ENCODE results near the gene DNAJB13.

The DNAJB13 gene

GRCh38 chr11:73988227-73988626 lies 37.4 kb downstream of the DNAJB13 start:
- no peak for DNase-seq (ENCODE audit: low spot score)
- H3K27ac ChIP-seq = no peak overlapping the region
- ChIA-PET POLR2A (ENCODE audit: low non-redundant PET) (no interaction called here), CTCF (no interaction called here)
- no peak for TF ChIP-seq CTCF (conservative IDR thresholded peaks at IDR 0.05; ENCODE audit: low read depth)

GRCh38 chr11:73989156-73989555 lies 38.3 kb downstream of the DNAJB13 start:
- ChIA-PET POLR2A (ENCODE audit: low non-redundant PET) (no interaction called here), CTCF (no interaction called here)
- no peak overlapping the region for H3K27ac ChIP-seq
- no peak for DNase-seq (ENCODE audit: low spot score)
- TF ChIP-seq CTCF (conservative IDR thresholded peaks at IDR 0.05; ENCODE audit: low read depth) = no peak

- no peak overlapping the region for H3K27ac ChIP-seq
- DNase-seq (ENCODE audit: low spot score) = no peak
- ChIA-PET CTCF (interaction anchor here (1.0 kb wide), 1 partner anchor 9 kb away, joined by 3 read pairs; no protein-coding TSS in a partner anchor), POLR2A (ENCODE audit: low non-redundant PET) (no interaction called here)
- TF ChIP-seq CTCF (conservative IDR thresholded peaks at IDR 0.05; ENCODE audit: low read depth) = no peak
Observed at GRCh38 chr11:73990730-73991129, 39.9 kb downstream of the DNAJB13 start.

- POLR2A ChIA-PET (ENCODE audit: low non-redundant PET) = no interaction called here
- no peak overlapping the region for H3K27ac ChIP-seq
- CTCF ChIA-PET = no interaction called here
- DNase-seq (ENCODE audit: low spot score) = no peak
- TF ChIP-seq CTCF (conservative IDR thresholded peaks at IDR 0.05; ENCODE audit: low read depth) = no peak
Observed at GRCh38 chr11:73991471-73992006, 40.7 kb downstream of the DNAJB13 start.

- no peak for DNase-seq (ENCODE audit: low spot score)
- no peak for TF ChIP-seq CTCF (conservative IDR thresholded peaks at IDR 0.05; ENCODE audit: low read depth)
- ChIA-PET CTCF (interaction anchor here (0.6 to 1.2 kb wide), 2 partner anchors 14 to 31 kb away, joined by 3 to 5 read pairs; no protein-coding TSS in a partner anchor), POLR2A (ENCODE audit: low non-redundant PET) (no interaction called here)
- no peak overlapping the region for H3K27ac ChIP-seq
Observed at GRCh38 chr11:73995247-73995646, 44.4 kb downstream of the DNAJB13 start.

- TF ChIP-seq CTCF (conservative IDR thresholded peaks at IDR 0.05; ENCODE audit: low read depth) = no peak
- no peak for DNase-seq (ENCODE audit: low spot score)
- ChIA-PET POLR2A (ENCODE audit: low non-redundant PET) (no interaction called here), CTCF (interaction anchor here (0.6 to 1.2 kb wide), 2 partner anchors 15 to 32 kb away, joined by 3 to 5 read pairs; no protein-coding TSS in a partner anchor)
- no peak overlapping the region for H3K27ac ChIP-seq
Observed at GRCh38 chr11:73995731-73996130, 44.9 kb downstream of the DNAJB13 start.
